Neural progenitor cell (in vitro differentiated cells): ENCODE results near the gene TCERG1L.
"Not testable (repeated sequence)": the region's sequence is repeated elsewhere in the genome, so short reads cannot be mapped to it uniquely, and the experiment has no call there.

ENCODE experiments used
- CTCF ChIP-seq: fragments of 200-600 bp; sonication (generic); IDR thresholded peaks from 2 replicates; pipeline ENCODE4 v1.5.1; 2017; ENCODE audit warnings: antibody characterized with exemption, mild to moderate bottlenecking
- EZH2 ChIP-seq: fragments of 200-600 bp; sonication (generic); IDR thresholded peaks from 2 replicates; pipeline ENCODE4 v1.6.1; 2017; ENCODE audit warnings: antibody characterized with exemption, mild to moderate bottlenecking, moderate library complexity
- EZH2phosphoT487 ChIP-seq: fragments of 200-600 bp; sonication (generic); IDR thresholded peaks from 2 replicates; pipeline ENCODE4 v1.6.1; 2017; ENCODE audit warnings: antibody characterized with exemption

- not testable (repeated sequence) for TF ChIP-seq CTCF, EZH2, EZH2phosphoT487
Observed at GRCh38 chr10:131234606-131235005, 76.9 kb downstream of the TCERG1L start.
